ENCODE data around the gene CAPG. TPM values are rescaled to one million over a fixed set of nuclear protein-coding genes. Genes with fewer than 3 reads are reported as not detected.

CAPG gene, protein sequence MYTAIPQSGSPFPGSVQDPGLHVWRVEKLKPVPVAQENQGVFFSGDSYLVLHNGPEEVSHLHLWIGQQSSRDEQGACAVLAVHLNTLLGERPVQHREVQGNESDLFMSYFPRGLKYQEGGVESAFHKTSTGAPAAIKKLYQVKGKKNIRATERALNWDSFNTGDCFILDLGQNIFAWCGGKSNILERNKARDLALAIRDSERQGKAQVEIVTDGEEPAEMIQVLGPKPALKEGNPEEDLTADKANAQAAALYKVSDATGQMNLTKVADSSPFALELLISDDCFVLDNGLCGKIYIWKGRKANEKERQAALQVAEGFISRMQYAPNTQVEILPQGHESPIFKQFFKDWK
- 42.8 and 50.4 TPM in 2 replicates for total RNA-seq

DNA sequence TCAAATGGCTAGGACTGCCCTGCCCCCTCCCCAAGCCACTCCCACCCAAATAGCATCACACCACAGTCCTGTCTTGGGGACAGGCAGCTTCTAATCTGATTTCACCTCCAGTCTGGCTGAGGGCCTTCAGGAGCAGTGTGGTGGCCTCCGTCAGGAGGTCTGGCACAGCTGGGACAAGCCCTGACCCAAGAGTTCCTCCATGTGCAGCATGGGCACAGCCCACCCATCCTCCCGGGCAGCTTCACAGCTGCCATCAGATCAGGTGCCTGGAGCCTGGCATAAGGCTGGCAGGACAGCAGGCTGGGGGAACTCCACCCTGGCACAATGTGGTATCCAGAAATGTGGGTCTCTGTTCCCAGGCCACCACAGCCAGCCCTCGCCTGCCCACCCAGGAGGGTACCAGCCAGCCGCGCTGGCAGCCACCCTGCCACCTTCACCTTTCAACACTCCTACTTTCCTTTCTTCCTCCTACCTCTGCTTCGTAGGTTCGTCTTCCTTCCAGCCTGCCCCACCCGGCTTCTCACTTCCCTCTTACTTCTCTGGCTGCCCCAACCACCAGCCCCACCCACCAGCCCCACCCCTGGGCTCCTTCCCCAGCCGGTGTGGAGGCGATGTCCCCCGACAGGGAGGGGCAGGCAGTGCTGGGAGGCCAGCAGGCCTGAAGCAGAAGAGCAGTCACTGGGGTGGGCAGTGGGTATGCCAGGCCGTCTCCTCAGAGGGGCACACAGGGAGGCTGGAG, at the start of gene CAPG:
Gene CAPG, minus strand, starts transcription at position 522 of the 739 bp plus-strand sequence. CDS start 8,221 bp downstream, outside the sequence.

DNA sequence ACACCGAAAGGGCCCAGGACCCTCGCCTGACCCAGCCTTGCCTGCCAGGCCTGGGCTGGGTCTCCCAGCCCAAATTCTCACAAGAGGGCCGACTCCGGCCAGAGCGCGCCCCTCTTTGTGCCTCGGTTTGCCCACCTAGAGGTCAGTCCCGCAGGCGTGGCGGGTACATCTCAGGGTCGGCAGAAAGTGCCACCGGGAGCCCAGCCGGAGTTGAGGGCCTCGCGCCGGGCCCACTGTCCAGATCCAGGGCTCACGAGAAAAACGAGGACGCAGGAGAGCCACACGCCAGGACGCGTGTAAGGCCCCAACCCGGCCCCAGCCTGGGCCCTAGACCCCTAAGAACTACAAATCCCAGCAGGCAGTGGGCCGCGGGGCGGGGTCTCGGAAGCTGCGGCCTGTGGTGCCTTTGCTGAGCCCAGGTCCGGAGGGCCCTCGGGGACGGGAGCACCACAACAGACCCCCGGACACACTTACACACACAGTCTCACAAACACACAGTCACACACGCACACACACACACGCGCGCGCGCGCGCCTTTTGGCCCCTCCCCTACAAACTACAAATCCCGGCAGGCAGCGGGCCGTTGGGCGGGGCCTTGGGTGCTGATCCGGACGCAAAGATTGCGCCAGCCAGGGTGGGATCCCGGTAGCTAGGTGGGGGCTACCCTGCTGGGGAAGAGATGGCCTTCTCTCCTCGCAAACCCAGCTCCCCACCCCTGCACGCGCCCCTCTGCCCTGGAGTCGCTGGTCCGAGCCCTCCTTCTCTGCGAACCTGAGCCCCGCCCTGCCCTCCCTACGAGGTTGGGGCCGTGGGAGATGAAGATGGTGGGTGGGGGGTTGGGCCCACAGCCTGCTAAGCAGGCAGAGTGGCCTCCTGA, 8.2 kb upstream of the CAPG start, which contains the start of gene SH2D6:
Gene SH2D6, plus strand, starts transcription at position 583 of the 877 bp plus-strand sequence. CDS start 10,752 bp downstream, outside the sequence.

DNA sequence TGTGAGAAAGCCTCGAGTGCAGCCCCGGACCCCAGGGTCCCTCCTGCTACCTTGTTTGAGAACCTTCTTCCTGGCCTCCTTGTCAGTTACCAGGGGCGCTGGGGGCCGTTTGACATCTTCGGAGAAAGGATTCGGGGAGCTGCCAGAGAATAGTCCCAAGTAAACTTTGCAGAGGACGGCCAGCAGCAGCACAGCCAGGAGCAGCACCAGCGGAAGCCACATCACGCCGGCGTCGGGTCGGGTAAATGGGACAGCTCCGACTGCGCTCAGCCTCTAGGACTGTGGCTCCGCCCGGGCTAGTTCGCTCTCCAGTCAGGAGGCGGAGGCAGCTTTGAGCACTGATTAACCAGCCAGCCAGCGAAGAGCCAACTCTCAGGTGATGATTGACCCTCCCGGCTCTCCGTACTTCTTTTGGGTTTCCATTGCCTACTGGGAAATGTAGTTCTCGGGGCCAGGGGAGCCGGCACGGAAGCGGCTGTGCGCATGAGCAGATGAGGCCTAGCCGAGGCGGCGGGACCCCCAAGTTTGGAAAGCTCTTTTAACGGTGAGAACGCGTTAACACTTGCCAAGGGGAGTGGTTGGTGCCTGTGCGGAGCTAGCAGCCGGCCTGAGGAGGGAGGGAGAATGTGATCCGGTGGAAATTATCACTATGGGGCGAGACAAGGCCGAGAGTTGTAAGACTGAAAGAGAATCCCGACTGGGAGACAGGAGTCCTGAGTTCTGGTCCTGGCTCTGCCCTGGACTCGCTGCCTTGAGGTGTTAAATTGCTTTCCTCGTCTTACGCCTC, 55.7 kb downstream of the CAPG start, which contains the start of the genes ELMOD3 and RETSAT:
Gene ELMOD3, plus strand, starts transcription at position 484 of the 787 bp plus-strand sequence. CDS start 2,430 bp downstream, outside the sequence.
Gene RETSAT, minus strand, starts transcription at position 243 of the 787 bp plus-strand sequence. Its CDS starts 21 bp downstream, at position 222.

Other genes with a start within 250 kb of the CAPG start
- gene TGOLN2, start 82.4 kb downstream of the CAPG start, total RNA-seq, result 79.9 and 102 TPM in 2 replicates
- 28.6 and 42.2 TPM in 2 replicates for gene RETSAT, start 55.8 kb downstream of the CAPG start, total RNA-seq
- gene ELMOD3, start 55.6 kb downstream of the CAPG start, total RNA-seq, result 4.8 and 7.2 TPM in 2 replicates
- gene SH2D6, start 8.3 kb upstream of the CAPG start, total RNA-seq, result not detected in 2 replicates
- 105 and 115 TPM in 2 replicates for gene MAT2A, start 128.8 kb upstream of the CAPG start, total RNA-seq
- 49.0 and 62.2 TPM in 2 replicates for gene GGCX, start 151.1 kb upstream of the CAPG start, total RNA-seq
- gene VAMP8, start 167.2 kb upstream of the CAPG start, total RNA-seq, result 8.3 TPM in 1 of 2 replicates, not detected in the other
- 53.7 and 63.0 TPM in 2 replicates for gene VAMP5, start 174.1 kb upstream of the CAPG start, total RNA-seq
- gene RNF181, start 185.4 kb upstream of the CAPG start, total RNA-seq, result 148 and 182 TPM in 2 replicates
- 13.6 and 19.7 TPM in 2 replicates for gene TMEM150A, start 192.3 kb upstream of the CAPG start, total RNA-seq
- gene C2orf68, start 201.7 kb upstream of the CAPG start, total RNA-seq, result 7.9 and 9.6 TPM in 2 replicates
- 34.6 and 55.0 TPM in 2 replicates for gene USP39, start 205.8 kb upstream of the CAPG start, total RNA-seq